ENCODE data around the gene TIMM29.
"Not testable (repeated sequence)": the region's sequence is repeated elsewhere in the genome, so short reads cannot be mapped to it uniquely, and the experiment has no call there.

TIMM29 gene

DNA sequence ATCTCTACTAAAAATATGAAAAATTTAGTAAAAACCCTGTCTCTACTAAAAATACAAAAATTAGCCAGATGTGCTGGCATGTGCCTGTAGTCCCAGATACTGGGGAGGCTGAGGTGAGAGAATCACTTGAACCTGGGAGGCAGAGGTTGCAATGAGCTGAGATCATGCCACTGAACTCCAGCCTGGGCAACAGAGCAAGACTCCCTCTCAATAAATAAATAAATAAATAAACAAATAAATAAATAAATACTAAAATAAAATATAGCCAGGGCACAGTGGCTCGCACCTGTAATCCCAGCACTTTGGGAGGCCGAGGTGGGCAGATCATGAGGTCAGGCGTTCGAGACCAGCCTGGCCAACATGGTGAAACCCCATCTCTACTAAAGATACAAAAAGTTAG is 14.8 kb downstream of the TIMM29 start:
- DNase-seq (ENCODE audit: low read depth) = not testable (repeated sequence)

DNA sequence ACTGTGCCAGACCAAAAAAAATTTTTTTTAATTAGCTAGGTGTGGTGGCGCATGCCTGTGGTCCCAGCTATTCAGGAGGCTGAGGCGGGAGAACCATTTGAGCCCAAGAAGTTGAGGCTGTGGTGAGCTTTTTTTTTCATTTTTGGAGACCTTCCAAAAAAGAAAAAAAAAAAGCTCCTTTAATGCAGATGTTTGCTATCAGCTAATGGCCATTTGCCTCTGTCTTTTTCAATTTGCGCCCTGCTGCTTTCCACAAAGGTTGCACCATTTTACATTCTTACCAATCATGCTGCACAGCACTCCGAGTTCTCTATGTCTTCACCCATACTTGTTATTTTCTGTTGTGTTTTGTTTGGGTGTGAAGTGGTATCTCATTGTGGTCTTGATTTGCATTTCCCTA is 16.7 kb downstream of the TIMM29 start:
- no peak for DNase-seq (ENCODE audit: low read depth)

DNA sequence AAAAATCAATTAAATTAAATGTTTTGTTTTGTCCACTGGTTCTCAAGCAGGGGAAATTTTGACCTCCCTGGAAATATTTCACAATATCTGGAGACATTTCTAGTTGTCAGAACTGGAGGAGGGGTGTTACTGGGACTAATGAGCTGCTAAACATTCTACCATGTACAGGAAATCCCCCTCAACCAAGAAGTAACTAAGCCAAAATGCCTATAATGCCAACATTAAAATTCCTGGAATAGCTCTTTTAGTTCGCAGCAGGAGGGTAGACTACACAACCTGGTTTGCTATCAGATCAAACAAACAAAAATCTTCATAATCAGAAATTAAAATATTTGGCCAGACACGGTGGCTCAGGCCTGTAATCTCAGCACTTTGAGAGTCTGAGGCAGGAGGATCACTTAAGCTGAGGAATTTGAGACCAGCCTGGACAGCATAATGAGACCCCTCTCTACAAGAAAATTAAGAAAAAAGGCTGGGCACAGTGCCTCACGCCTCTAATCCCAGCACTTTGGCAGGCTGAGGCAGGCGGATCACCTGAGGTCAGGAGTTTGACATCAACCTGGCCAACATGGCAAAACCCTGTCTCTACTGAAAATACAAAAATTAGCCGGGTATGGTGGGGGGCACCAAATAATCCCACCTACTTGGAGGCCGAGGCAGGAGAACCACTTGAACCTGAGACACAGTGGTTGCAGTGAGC is 18.5 kb downstream of the TIMM29 start:
- no peak for DNase-seq (ENCODE audit: low read depth)

DNA sequence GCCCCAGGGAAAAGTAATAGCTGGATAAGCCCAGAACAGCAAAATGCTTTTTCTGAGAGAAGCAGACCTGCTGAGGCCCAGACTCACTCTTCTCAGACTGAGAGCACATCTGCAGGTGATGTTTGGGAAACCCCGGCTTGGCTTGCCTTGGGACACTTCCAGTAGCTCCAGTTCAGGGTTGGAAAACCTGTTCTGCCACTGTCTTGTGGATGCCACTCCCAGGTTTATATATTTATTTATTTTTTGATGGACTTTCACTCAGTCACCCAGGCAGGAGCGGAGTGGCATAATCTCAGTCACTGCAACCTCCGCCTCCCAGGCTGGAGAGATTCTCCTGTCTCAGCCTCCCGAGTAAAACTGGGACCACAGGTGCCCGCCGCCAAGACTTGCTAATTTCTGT is 24.2 kb downstream of the TIMM29 start:
- no peak for DNase-seq (ENCODE audit: low read depth)

DNA sequence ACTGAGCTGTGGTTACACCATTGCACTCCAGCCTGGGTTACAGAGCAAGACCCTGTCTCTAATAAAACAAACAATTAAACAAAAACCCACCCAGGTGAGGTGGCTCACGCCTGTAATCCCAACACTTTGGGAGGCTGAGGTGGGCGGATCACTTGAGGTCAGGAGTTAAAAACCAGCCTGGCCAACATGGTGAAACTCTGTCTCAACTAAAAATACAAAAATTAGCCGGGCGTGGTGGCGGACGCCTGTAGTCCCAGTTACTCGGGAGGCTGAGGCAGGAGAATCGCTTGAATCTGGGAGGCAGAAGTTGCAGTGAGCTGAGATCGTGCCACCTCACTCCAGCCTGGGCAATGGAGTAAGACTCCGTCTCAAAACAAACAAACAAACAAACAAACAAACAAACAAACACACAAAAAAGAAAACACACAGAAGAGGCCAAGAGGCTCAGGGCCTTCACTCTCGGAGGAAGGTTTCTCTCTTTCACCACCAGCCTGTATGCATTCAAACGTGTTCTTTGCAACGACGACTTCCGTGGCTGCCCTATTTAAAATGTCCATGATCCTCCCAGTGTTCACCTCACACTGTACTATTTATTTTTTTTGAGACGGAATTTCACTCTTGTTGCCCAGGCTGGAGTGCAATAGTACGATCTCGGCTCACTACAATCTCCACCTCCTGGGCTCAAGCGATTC is 30.8 kb downstream of the TIMM29 start:
- DNase-seq (ENCODE audit: low read depth) = not testable (repeated sequence)

DNA sequence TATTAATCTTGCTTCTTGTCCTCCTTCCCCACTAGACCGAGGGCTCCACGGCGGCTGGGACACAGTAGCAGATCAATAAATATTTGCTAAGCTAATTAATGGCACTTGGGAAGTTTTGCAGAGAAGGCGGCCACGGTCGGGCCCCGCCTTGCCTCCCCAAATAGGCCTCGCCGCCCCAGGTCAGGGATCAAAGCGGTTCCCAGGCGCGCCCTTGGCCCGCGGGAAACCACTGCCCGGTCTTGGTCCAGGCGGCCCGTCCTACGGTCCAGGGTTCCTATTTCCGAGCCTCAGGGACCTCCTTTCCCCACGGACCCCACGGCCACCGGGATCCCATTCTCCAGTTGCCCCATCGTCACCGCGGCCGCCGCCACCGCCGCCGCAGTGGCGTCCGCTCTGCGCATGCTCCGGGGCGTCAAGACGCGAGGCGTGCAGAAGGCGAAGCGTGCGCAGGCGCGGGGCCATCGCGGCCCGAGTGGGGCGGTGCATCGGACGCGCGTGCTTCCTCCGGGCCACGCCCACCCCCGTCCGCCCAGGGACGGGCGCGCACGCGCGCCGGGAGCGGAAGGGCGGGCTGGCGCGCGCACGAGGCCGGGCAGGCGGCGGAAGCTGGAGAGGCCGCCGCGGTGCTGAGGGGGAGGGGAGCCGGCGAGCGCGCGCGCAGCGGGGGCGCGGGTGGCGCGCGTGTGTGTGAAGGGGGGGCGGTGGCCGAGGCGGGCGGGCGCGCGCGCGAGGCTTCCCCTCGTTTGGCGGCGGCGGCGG is 31.9 kb downstream of the TIMM29 start, which contains the start of gene SMARCA4:
Gene SMARCA4 (plus strand): TSS at position 717 of the 759 bp plus-strand sequence. CDS start 23,122 bp downstream, outside the sequence.
- DNase-seq (ENCODE audit: low read depth) = peak; percentile 97

DNA sequence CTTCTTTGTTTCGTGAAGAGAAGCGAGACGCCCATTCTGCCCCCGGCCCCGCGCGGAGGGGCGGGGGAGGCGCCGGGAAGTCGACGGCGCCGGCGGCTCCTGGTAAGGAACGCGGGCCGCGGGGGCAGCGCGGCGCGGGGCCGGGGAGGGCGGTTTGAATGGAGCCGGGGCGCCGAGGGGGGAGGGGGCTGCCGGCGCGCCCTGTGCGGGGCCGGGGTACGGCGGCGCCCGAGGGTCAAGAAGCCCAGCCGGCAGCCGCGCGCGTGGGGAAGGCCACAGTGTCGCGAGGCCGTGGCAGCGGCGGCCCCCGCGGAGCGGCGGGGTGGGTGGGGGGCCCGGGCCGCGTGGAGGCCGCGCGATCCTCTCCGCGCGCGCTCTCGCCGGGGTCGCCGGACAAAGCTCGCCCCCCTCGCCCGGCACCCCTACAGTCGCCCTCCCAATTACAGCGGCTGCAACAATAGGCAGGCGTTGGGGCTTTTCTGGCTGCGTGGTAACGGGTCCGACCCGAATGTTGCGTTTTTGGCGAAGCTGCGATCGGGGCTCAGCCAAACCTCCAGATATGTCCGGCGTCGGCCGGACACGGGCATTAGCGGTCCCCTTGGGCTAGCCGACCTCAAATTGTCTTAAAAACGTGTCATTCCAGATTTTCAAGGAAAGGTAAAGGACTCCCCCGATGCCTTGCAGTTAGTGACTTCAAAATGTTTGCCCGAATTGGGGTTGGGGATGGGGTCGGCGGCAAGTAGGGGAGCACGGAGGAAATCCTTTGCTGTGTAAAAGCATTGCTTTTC is 32.7 kb downstream of the TIMM29 start:
- DNase-seq (ENCODE audit: low read depth) = peak; percentile 55

DNA sequence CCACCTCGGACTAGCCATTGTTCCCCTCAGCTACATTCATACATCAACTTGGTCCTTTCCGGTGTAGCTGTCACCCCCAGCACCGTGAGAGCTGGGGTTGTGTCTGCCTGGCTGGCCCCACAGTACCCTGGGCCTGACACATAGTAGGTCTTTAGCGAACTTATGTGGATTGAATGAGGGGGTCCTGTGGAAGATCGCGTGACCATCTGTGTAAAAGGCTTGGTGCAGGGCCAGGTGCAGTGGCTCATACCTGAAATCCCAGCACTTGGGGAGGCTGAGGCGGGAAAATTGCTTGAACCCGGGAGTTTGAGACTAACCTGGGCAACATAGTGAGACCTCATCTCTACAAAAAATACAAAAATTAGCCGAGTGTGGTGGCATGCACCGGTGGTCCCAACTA is 34.3 kb downstream of the TIMM29 start:
- no peak for DNase-seq (ENCODE audit: low read depth)

DNA sequence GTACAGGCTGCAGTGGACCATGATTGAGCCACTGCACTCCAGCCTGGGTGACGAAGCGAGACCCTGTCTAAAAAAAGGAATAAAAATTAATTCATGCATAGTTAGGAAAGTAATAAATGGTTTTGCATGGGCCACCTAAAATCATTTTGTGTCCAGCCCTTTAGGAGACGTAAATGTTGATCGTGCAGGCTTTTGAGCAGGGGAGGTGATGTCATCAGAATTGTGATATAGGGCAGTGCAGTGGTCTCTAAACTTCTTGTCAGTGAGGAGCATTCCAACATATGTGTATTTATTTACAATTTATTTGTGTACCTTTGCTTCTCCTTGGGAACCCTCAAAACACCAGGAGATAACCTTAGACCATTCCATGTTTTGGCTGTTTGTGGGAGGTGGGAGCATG is 35.3 kb downstream of the TIMM29 start:
- DNase-seq (ENCODE audit: low read depth) = no peak

DNA sequence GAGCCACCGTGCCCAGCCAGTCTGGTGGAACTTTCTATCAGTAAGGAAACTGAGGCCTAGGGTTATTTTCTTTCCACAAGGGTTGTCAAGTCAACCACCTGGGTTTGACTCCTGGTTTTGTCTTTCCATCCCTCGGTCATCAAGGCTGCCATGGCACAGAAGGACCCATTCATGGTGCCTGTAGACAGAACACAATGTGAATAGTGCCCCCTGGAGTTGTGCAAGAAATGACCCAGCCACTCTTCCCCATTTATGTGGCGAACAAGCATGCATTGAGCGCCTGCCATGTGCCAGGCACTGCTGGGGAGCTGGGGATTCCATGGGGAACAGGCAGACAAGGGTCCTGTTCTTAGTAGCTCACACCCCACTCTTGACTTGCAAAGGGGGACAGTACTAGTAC is 36.3 kb downstream of the TIMM29 start:
- no peak for DNase-seq (ENCODE audit: low read depth)

DNA sequence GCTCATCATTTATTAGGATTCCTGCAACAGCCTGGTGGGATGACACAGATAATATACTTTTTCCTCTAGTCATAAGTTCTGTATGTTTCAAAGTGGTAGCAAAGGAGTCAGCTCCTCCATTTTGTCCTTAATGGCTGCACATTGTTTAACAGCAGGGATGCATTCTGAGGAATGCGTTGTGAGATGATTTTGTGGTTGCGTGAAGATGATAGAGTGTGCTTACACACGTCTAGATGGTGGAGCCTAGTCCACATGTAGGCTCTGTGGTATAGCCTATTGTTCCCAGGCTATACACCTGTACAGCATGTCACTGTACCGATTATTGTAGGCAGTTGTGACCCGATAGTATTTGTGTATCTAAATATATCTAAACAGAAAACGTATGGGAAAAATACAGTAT is 36.8 kb downstream of the TIMM29 start:
- DNase-seq (ENCODE audit: low read depth) = no peak

DNA sequence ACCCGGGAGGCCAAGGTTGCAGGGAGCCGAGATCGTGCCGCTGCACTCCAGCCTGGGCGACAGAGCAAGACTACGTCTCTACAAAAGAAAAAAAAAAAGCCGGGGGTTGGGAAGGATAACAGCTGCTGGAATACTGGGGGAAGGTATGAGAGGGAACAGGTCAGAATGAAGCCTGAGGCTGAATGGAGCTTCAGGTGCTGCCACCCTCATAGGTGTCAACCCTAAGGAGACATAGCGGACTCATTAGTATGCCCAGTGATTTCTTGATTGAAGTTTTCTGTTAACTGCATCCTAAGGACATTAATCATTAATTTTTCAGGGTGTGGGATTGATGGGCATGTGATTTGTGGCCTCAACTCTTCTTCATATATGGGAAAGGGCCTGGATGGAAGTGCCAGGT is 38.2 kb downstream of the TIMM29 start:
- no peak for DNase-seq (ENCODE audit: low read depth)

DNA sequence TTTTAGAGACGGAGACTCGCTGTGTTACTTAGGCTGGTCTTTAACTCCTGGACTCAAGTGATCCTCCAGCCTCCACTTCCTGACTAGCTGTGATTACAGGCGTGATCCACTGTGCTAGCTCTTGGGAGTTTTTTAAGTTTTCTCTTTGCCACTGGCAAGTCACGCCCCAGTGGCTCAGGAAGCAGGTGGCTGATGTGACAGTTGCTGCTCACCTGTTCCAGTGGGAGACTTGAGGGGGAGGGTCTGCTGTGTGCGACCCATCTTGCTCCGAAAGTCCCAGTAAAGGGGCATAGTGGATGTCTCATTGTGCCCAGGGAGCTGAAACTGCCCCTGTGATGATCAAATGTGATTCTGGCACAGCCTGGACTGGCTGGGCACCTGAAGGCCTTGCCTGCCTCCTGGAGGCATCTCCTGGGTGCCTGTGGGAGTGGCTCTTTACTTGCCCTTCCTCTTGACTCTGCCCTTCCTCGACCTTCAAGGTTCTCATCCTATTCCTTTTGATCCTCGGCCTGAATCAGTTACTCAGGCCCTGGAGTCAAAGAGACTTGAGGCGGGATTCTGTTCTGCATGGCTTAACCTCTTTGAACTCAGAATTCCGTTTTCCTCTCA is 40.0 kb downstream of the TIMM29 start:
- DNase-seq (ENCODE audit: low read depth) = no peak

DNA sequence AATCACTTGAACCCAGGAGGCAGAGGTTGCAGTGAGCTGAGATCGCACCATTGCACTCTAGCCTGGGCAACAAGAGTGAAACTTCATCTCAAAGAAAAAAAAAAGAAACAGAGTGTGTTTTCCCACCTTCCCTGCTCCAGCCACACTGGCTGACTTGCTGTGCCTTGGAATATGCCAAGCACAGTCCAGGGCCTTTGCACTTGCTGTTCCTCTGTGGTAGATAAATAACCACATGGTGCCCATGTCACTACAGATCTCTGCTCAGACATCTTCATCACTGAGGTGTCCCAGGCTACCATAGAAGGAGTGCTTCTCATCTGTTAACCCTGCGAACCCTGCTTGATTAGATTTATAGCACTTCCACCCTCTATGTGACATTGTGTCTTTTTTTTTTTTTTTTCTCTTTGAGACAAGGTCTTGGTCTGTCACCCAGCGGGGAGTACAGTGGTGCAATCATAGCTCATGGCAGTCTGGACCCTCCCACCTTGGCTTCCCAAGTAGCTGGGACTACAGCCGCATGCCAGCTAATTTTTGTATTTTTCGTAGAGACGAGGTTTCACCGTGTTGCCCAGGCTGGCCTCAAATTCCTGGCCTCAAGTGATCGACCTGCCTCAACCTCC is 42.6 kb downstream of the TIMM29 start:
- no peak for DNase-seq (ENCODE audit: low read depth)

DNA sequence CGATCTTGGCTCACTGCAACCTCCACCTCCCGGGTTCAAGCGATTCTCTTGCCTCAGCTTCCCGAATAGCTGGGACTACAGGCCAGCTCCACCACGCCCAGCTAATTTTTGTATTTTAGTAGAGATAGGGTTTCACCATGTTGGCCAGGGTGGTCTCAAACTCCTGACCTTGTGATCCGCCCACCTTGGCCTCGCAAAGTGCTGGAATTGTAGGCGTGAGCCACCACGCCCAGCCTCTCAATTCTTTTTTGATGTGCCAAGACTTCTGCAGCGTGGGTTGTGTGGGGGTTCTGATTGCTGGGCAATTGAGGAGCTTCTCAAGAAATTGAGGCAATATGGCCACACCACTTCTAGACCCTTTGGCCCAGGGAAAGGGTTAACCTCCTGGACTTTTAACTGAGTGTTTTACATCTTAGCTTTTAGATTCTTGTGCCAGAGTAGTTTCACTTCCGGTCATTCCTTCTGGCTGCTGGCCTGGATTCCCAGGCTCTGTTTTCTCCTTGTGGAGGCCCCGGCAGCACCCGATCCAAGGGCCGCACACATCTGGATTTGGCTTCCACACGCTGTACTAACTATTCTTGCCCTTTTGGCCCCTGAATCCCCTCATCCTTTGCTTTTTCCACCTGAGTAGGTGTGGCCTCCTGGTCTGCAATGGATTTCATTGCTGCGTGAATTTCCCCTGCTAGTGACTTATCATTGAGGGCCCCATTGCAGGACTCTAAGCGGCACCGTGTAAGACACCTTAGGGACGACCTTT is 46.9 kb downstream of the TIMM29 start:
- no peak for DNase-seq (ENCODE audit: low read depth)

DNA sequence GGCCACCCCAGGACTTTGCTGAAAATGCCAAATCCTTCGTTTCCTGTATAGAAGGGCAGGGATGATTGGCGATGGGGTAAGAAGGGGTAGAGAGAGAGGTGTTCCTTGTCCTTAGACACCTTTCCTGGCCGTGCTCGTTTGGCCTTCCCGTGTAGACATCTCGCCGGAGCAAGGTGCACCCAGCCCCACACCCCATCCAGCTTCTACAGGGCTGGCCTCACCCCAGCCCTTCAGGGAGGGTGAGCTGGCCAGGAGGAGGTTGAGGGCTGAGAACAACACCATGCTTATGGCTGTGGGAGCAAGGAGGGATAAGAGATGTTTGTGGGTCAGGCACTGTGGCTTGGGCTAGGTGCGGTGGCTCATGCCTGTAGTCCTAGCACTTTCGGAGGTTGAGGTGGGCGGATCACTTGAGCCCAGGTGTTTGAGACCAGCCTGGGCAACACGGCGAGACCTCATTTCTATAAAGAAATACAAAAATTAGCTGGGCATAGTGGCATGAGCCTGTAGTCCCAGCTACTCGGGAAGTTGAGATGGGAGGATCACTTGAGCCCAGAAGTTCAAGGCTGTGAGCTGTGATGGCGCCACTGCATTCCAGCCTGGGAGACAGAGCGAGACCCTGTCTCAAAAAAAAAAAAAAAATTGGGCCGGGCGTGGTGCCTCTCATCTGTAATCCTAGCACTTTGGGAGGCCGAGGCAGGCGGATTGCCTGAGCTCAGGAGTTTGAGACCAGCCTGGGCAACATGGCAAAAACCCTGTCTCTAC is 47.7 kb downstream of the TIMM29 start:
- DNase-seq (ENCODE audit: low read depth) = no peak

DNA sequence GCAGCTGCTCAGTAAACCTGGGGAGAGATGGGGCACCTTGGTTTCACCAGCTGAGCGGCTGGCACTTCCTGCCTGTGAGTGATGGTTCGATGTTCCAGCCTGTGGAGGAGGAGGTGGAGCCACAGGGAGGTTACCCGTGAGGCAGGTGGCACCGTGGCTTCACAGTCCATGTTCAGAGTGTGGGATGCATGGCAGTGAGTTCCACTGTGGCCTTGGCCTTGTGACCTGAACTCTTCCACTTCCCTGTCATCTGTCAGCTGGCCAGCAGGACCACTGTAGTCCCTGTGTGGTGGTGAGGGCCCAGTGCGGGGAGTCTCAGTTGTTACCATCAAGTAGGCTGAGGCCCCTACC is 49.1 kb downstream of the TIMM29 start:
- DNase-seq (ENCODE audit: low read depth) = no peak

All from ELR (cell line).